NK-92 treated with Interleukin-12 subunit alpha and Interleukin-12 subunit beta, amount 100 ng/mL, for 24 hours (cell line): Measurements from ENCODE around the gene STAP2.

Source experiments
- DNase-seq: peaks from one replicate; lab custom pipeline; 2025; lab: John Stamatoyannopoulos, UW

Gene STAP2

GRCh38 chr19:4338441-4339355 is at the start of gene STAP2:
STAP2 (minus strand) TSS chr19:4338827; CDS start chr19:4338753, 74 bp downstream.
- DNase-seq = no peak

GRCh38 chr19:4386041-4386782 is 47.6 kb upstream of the STAP2 start:
- no peak for DNase-seq

DNA sequence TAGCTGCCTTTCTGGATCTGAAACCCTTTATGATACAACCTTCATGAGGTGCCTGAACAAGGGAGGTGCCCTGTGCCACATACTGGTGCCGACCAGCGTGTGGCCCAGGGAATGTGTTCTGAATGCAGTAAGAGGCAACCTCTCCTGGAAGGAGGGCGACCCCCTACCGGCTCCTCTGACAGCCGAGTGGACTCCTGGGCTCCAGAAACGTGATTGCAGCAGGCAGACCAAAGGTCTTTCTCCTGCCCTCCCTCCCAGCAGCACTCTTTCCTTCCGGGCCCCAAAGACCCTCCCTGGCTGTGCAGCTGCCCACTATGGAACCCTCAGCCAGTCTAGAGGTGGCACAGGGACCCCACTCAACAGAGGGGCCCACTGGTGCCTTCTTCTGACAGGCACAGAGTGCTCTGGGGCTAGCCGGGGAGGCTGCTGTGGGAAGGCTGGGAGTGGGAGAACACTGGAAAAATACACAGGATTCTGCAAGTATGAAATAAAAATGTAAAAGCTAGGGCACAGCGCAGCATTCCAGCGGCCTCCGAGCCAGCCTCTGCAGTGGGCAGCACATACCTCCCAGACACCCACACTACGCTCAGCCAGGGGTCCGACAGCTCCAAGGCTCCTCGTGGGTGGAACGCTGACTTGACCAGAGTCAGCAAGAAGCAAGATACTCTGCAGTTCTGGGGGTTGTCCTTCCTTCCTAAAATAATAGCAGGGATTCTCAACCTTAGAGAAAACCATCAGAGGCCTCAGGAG is 46.8 kb upstream of the STAP2 start:
- DNase-seq = no peak

DNA sequence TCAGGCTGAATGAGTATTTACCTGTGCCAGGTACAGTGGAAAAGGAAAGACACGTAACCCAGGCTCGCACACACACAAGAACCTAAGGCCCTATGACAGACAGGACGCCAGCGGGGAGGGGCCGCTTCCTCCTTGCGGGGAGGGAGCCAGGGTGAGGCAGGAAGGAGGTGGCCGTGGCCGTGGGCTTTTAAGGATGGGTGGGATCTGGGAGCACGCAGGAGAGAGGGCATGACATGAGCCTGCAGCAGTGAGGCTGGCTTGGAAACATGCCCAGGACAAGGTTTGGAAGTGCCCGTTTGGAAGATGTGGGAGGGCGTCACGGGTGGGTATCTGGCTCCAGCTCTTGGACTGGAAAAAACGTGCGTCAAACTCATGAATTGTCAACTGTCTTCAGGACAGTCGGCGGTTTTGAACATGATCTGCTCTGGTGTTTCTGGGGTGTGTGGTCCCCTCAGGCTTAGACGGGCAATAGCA is 41.7 kb upstream of the STAP2 start:
- DNase-seq = no peak

DNA sequence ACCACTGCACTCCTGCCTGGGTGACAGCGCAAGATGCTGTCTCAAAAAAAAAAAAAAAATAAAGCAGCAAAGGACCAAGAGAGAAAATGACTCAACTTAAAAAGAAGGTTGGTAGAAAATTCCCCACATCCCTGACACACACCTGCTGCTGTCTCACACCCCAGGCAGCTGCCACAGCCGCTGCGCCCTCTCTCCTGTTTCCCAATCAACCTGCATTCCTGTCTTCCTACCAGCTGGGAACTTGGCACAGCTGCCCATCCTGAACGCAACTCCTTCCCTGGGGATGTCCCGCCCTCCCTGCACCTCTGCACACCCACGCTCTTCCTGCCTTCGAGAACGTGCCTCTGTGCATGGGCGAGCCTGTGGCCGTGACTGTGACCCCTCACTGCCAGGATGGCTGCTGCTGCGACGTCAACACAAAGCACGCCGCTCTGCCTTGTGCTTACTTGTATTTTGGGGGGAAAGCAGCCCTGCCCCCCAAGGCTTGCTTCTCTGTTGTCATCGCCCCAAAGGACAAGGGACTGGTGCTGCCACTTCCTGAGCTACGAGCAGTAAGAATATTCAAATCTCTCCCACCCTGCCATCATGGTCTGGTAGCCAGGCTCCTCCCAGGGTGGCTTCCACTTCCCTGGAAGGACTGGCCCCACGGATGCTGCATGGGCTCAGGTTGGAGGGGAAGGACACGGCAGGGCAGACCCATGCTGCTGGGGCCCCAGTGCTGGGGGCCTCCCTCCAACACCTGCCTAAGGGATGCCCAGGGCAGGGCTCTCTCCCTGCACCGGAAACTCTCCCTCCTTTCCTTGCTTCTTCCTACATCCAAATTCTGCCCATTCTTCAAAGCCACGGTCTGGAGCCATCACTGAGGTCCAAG is 41.0 kb upstream of the STAP2 start:
- DNase-seq = no peak

- no peak for DNase-seq
These were observed 40.3 kb upstream of the STAP2 start for GRCh38 chr19:4378886-4379285.

- DNase-seq = no peak
These were observed 38.6 kb upstream of the STAP2 start for GRCh38 chr19:4376991-4377781.

DNA sequence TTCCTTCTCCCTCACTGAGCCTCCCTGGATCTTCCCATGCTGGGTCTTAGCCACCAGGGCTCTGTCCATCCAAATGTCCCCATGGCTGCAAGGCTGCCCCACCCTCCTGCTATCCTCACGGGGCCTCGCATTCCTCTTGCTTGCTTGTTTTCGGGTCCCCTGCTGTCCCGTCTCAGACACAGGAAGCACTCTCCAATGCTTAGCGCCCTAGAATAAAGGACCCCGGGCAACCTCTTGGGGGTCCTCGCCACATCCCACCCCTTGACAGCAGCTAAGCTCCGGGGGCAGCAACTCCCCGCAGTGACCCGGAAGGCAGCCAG is 38.0 kb upstream of the STAP2 start:
- DNase-seq = no peak

GRCh38 chr19:4376028-4376670 is 37.5 kb upstream of the STAP2 start:
- no peak for DNase-seq

DNA sequence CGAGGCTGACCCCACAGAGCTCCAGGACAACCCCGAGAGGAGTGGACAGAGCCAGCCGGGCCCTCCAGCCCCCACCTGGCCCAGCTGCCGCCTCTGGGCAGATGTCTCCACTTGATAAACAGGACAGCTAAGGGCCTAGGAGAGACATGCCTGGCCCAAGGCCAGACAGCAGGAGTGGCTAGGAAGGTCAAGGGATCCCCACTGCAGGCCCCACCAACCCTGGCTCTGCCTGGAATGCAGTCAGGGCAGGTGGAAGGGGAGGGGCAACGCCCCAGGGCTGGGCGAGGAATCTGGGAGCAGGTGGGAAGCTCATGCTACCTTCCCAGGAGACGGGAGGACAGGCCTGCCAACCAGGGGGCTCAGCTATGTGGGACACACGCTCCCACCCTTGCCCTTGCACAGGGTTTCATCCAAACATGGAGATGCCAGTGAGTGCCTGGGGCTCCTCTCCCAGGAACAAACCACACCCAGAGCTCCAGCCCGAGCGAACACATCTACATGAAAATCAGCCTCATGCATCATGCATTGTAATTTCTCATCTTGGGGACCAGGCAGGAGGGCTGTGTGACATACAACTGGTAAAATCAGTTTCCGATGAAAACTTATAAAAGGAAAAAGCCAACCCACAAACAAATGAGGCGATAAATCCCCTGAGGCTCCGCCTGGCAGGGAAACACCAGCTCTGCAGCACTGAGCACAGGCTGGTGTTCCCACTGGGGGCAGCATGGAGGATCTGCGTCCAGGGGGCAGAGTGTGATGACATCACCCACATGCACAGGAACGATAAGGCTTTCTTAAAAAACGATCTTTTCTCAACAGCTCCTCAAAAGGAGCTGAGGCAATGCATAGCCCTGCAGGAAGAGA is 36.8 kb upstream of the STAP2 start:
- no peak for DNase-seq

DNA sequence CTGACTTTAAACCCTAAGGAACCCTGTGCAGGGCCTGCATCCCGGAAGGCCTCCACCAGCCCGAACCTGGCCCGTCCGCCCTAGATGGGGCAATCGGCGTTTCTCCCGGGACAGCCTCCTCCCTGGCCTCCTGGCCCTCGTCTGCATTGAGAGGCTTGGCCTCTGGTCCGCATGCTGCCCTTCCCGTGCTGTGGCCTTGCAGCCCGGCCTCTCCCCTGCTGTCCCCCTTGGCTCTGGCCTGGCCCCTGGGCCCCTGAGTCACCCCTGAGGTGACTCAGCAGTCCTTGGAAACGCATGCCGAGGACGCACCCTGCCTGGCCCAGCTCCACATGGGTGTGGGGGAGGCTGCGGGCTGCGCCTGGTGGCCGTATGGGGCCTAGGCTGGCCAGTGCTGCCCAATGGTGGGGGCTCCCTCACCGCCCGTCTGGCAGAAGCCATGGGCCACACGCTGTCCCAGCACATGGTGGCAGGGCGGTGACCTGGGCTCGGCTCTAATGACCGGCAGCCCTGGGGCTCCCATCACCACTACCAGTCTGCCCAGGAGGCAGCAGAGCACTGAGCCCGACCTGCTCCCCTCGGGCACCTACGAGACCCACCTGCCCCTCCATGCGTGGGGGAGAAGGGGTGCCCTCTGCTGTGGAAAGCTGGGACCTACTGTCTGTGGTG is 36.0 kb upstream of the STAP2 start:
- DNase-seq = no peak

DNA sequence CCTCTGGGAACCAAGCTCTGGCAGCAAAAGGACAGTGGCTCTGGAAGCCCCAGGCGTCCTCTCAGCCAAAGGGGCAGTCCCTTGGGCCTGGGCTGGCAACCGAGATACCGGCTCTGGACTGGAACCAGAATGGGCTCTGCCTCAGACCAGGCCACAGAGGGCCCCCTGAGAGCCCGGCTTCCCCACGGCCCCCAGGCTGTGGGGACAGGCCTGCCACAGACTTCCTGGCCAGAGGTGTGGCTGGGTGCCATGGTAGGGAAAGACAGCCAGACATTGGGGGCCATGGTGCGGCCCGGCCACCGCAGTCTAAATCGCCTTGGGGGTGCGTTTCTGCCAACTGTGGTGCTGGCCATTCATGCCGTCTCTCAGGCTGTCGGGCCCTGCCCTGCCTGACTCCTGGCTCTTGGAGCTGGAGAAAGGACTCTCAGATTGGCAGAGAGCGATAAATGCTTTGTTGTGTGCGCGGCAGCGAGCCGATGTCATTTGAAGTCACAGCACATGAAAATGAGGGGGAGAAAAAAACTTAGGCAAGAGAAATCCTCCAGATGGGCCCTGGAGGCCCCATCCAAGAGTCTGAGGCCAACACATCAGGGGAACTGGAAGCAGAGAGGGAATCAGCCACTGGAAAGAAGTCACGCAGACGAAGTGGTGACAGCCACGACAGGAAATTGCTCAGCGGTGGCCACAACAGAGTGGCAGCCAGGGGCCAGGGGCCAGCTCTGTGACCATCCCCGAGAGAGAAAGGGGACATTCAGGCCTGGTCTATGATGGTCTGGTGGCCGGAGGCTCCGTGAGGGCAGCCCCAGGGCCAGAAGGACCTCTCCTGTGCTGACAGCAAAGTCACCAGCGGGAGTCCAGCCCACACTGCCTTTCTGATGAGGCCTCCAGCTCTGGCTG is 35.2 kb upstream of the STAP2 start:
- DNase-seq = no peak

- no peak for DNase-seq
These were observed 34.4 kb upstream of the STAP2 start for GRCh38 chr19:4373013-4373367.

GRCh38 chr19:4372165-4373012 is 33.8 kb upstream of the STAP2 start:
- DNase-seq = no peak

DNA sequence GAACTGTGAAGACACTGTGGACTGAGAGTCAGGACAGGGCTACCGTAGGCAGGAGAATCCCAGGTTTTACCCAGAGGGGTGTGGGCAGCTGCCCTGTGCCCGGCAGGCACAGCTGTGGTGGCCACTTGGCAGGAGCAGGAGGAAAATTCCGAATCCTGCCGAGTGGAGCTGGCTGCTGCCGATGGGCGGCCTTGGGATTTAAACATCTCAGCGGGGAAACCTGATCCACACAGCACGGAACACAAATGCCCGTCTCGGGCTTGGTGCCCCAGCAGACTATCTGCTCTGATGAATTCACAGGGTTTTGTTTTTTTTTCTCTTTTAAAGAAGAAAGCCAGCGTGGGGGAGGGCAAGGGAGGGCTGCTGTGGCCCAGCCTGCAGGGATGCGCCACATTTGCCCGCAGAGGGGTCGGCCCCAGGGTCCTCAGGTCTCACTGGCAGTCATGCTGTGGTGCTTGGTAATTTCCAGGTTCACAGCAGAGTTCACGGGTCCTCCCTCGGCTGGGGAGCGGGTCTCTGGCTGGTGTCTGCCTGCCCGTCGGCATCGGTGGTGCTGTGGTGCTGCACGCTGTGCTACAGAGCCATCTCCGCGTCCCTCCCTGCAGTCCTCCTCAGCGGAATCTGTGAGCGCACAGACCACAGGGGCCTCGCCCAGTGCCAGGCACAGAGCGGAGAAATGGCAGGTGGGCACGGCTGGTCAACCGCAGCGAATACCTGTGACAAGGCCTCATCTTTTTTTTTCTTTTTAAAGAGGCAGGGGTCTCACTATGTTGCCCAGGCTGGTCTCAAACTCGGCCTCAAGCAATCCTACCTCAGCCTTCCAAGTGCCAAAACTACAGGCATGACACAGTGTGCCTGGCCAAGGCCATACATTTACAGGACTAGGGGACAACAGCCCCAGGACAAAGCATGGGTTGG is 32.9 kb upstream of the STAP2 start:
- DNase-seq = no peak
